Measurements from ENCODE around the gene CDH23.

Gene CDH23

GRCh38 chr10:71423250-71423649, 26.5 kb downstream of the CDH23 start:
- DNase-seq (ENCODE audit: low spot score), result no peak

GRCh38 chr10:71423901-71424300, 27.2 kb downstream of the CDH23 start:
- DNase-seq (ENCODE audit: low spot score), result no peak

- no peak for DNase-seq (ENCODE audit: low spot score)
These were observed 27.9 kb downstream of the CDH23 start for GRCh38 chr10:71424496-71425194.

- no peak for DNase-seq (ENCODE audit: low spot score)
These were observed 29.4 kb downstream of the CDH23 start for GRCh38 chr10:71426058-71426605.

GRCh38 chr10:71427246-71427645, 30.5 kb downstream of the CDH23 start:
- no peak for DNase-seq (ENCODE audit: low spot score)

- DNase-seq (ENCODE audit: low spot score), result no peak
These were observed 32.6 kb downstream of the CDH23 start for GRCh38 chr10:71429304-71429703.

GRCh38 chr10:71429929-71430328, 33.2 kb downstream of the CDH23 start:
- DNase-seq (ENCODE audit: low spot score), result no peak

GRCh38 chr10:71431239-71432100, 34.8 kb downstream of the CDH23 start:
- DNase-seq (ENCODE audit: low spot score), result no peak

- DNase-seq (ENCODE audit: low spot score), result no peak
These were observed 35.6 kb downstream of the CDH23 start for GRCh38 chr10:71432101-71432905.

- DNase-seq (ENCODE audit: low spot score), result no peak
These were observed 36.4 kb downstream of the CDH23 start for GRCh38 chr10:71432956-71433767.

- DNase-seq (ENCODE audit: low spot score), result no peak
These were observed 37.3 kb downstream of the CDH23 start for GRCh38 chr10:71433768-71434744.

GRCh38 chr10:71434760-71435394, 38.2 kb downstream of the CDH23 start:
- no peak for DNase-seq (ENCODE audit: low spot score)

- no peak for DNase-seq (ENCODE audit: low spot score)
These were observed 39.0 kb downstream of the CDH23 start for GRCh38 chr10:71435571-71436267.

- DNase-seq (ENCODE audit: low spot score), result no peak
These were observed 39.8 kb downstream of the CDH23 start for GRCh38 chr10:71436268-71437125.

GRCh38 chr10:71437537-71438092, 40.9 kb downstream of the CDH23 start:
- DNase-seq (ENCODE audit: low spot score), result no peak

- no peak for DNase-seq (ENCODE audit: low spot score)
These were observed 42.0 kb downstream of the CDH23 start for GRCh38 chr10:71438761-71439160.

GRCh38 chr10:71439670-71440425, 43.1 kb downstream of the CDH23 start:
- no peak for DNase-seq (ENCODE audit: low spot score)

Measured in putamen (tissue), 1 donor.